GM10847 (cell line): Measurements from ENCODE around the gene FRMPD1.

Experiments used
- POLR2A ChIP-seq: IDR thresholded peaks from 2 replicates; pipeline ENCODE4 v1.6.1; 2011; ENCODE audit not compliant: insufficient read length; ENCODE audit errors: extremely low read depth

The FRMPD1 gene

GRCh38 chr9:37761511-37761910 lies 110.8 kb downstream of the FRMPD1 start:
- TF ChIP-seq POLR2A = no peak

- TF ChIP-seq POLR2A = no peak
Measured at GRCh38 chr9:37769306-37769705, 118.6 kb downstream of the FRMPD1 start.

- no peak for TF ChIP-seq POLR2A
Measured at GRCh38 chr9:37769995-37770394, 119.2 kb downstream of the FRMPD1 start.

GRCh38 chr9:37775216-37775919 lies 124.6 kb downstream of the FRMPD1 start:
- TF ChIP-seq POLR2A = no peak

GRCh38 chr9:37776328-37776727 lies 125.6 kb downstream of the FRMPD1 start:
- TF ChIP-seq POLR2A = no peak

GRCh38 chr9:37778534-37778933 lies 127.8 kb downstream of the FRMPD1 start:
- no peak for TF ChIP-seq POLR2A

- no peak for TF ChIP-seq POLR2A
Measured at GRCh38 chr9:37784291-37784615, 133.5 kb downstream of the FRMPD1 start.

GRCh38 chr9:37784616-37785483 lies 134.1 kb downstream of the FRMPD1 start, which contains the start of gene EXOSC3:
EXOSC3 (minus strand) TSS chr9:37785064; CDS start chr9:37785044, 20 bp downstream.
- peak; percentile 95 for TF ChIP-seq POLR2A

- TF ChIP-seq POLR2A = no peak
Measured at GRCh38 chr9:37787059-37787458, 136.3 kb downstream of the FRMPD1 start.

- TF ChIP-seq POLR2A = no peak
Measured at GRCh38 chr9:37788332-37788731, 137.6 kb downstream of the FRMPD1 start.

- TF ChIP-seq POLR2A = no peak
Measured at GRCh38 chr9:37790096-37790495, 139.3 kb downstream of the FRMPD1 start.

- TF ChIP-seq POLR2A = no peak
Measured at GRCh38 chr9:37792122-37792521, 141.4 kb downstream of the FRMPD1 start.

- TF ChIP-seq POLR2A = no peak
Measured at GRCh38 chr9:37796232-37796631, 145.5 kb downstream of the FRMPD1 start.
